CD4-positive, CD25-positive, alpha-beta regulatory T cell (primary cell): Measurements from ENCODE around the gene ISYNA1. TPM values are rescaled to one million over a fixed set of nuclear protein-coding genes. Genes with fewer than 3 reads are reported as not detected.

Experiments used
- ATAC-seq, 2 donors: fragments of 150-1000 bp; cut with Tn5 transposase; one replicate each; pipeline ENCODE4 v1.10.0; 2021; ENCODE audit warnings: low read depth in 2 of 2, moderate number of reproducible peaks in 2 of 2, moderate library complexity in 1 of 2
- DNase-seq, 3 donors: peaks; one replicate each; pipeline versions ENCODE4 v3.0.0 to v3.0.0-alpha.2; 2012 to 2022; ENCODE audit warnings: mixed read lengths in 1 of 3
- H3K27ac ChIP-seq: one replicate; pipeline ENCODE4 v1.7.0; 2013; ENCODE audit warnings: mild to moderate bottlenecking, low read length; ENCODE audit not compliant: insufficient read depth, poor library complexity, severe bottlenecking
- H3K27me3 ChIP-seq: one replicate; pipeline ENCODE4 v1.7.0; 2013; ENCODE audit warnings: low read length; ENCODE audit not compliant: control insufficient read depth, insufficient read depth
- H3K36me3 ChIP-seq: one replicate; pipeline ENCODE4 v1.7.0; 2013; ENCODE audit warnings: mild to moderate bottlenecking, low read length, moderate library complexity; ENCODE audit not compliant: control insufficient read depth, insufficient read depth
- H3K4me1 ChIP-seq: 2 replicates; pipeline ENCODE4 v1.7.0; 2013; ENCODE audit warnings: mild to moderate bottlenecking, low read length; ENCODE audit not compliant: insufficient read depth, control insufficient read depth, poor library complexity, severe bottlenecking
- H3K4me3 ChIP-seq: one replicate; pipeline ENCODE4 v1.7.0; 2013; ENCODE audit warnings: low read depth, mild to moderate bottlenecking, low read length, moderate library complexity
- H3K9me3 ChIP-seq, 2 experiments: 1 replicate in 1 of 2; 2 replicates in 1 of 2; pipeline ENCODE4 v1.7.0; 2013; ENCODE audit warnings: low read length in 2 of 2, mild to moderate bottlenecking in 1 of 2, moderate library complexity in 1 of 2; ENCODE audit not compliant: control insufficient read depth in 2 of 2
- H3K27ac Mint-ChIP-seq, 3 donors: one replicate each; pipeline ENCODE4 v1.8.0; 2020 to 2022; ENCODE audit warnings: mild to moderate bottlenecking in 3 of 3, mixed read lengths in 3 of 3, moderate library complexity in 2 of 3
- H3K27me3 Mint-ChIP-seq: one replicate; pipeline ENCODE4 v1.8.0; 2022; ENCODE audit warnings: mild to moderate bottlenecking, mixed read lengths
- H3K36me3 Mint-ChIP-seq: one replicate; pipeline ENCODE4 v1.8.0; 2020; ENCODE audit warnings: mixed read lengths
- H3K4me1 Mint-ChIP-seq, 4 donors: one replicate each; pipeline ENCODE4 v1.8.0; 2020 to 2022; ENCODE audit warnings: mixed read lengths in 4 of 4, mild to moderate bottlenecking in 1 of 4
- H3K4me3 Mint-ChIP-seq, 4 donors: one replicate each; pipeline ENCODE4 v1.8.0; 2020 to 2022; ENCODE audit warnings: mild to moderate bottlenecking in 4 of 4, mixed read lengths in 4 of 4, moderate library complexity in 3 of 4
- H3K9me3 Mint-ChIP-seq, 7 donors: one replicate each; pipeline ENCODE4 v1.8.0; 2020 to 2022; ENCODE audit warnings: mixed read lengths in 7 of 7, mild to moderate bottlenecking in 3 of 7, moderate library complexity in 2 of 7
- polyA plus RNA-seq, 4 donors: library from polyadenylated mRNA; unstranded; fragments of 300-500 nt; fragmentation: Illumina TruSeq; gene quantifications; one replicate each; pipeline ENCODE4 v1.2.3, GENCODE V29; 2021
- total RNA-seq: library from RNA; stranded (reverse); gene quantifications from one replicate; pipeline ENCODE4 v1.2.3, GENCODE V29; 2022

The ISYNA1 gene
- total and polyA plus RNA-seq, 5 donors from 2014 or later, result 11.3 to 26.2 (median 23.7) TPM

- Mint-ChIP-seq H3K9me3 (peaks cover 0 to 1% (median 0%) of the 10 kb centered on the region in 7 donors), H3K4me3 (no peak overlapping the region), H3K36me3 (peaks cover 7% of the 10 kb centered on the region), H3K4me1 (peaks cover 0 to 8% (median 4%) of the 10 kb centered on the region in 4 donors), H3K27me3 (no peaks in the 10 kb centered on the region), H3K27ac (no peak overlapping the region)
- DNase-seq (no peak), ATAC-seq (no peak)
- Histone ChIP-seq H3K27ac (no peak overlapping the region), H3K27me3 (no peaks in the 10 kb centered on the region), H3K4me1 (peaks cover 4% of the 10 kb centered on the region), H3K9me3 (no peaks in the 10 kb centered on the region), H3K36me3 (peaks cover 22% of the 10 kb centered on the region), H3K4me3 (no peak overlapping the region)
These were observed 28.0 kb upstream of the ISYNA1 start for GRCh38 chr19:18465964-18466339.

DNA sequence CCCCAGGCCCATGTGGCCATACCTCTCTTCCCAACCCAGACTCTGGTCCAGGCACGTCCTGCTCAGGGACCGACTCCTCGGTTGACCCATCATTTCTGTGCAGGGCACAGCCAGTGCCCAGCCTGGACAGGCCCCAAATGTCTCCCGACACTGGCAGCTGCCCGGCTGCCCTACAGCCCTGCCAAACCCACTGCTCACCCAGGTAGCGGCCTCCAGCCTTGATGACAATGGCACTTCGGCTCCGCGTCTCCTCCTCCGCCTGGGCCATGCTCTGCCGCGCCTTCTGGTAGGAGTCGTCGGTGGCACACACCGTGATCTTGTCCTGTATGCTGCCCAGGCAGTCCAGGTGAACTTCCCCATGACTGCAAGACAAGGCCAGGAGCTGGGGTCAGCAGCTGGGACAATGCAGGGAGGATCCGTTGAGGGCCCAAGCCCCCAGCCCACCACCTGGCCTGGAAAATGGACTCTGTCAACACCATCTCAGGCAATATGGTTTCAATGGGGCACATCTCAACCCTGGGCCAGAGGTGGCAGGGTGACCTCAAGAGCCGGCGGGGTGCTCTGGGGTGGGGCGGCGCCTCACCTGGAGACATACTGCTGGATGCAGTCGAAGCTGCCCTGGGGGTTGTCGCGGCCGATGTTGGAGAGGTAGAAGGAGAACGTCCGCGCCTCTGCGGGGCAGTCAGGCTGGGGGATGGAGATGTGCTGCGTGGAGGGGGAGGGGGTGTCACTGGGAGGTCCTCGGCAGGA is 27.5 kb upstream of the ISYNA1 start:
- no peak for ATAC-seq
- Histone ChIP-seq H3K9me3 (no peaks in the 10 kb centered on the region), H3K36me3 (peaks cover 23% of the 10 kb centered on the region), H3K4me3 (no peak overlapping the region), H3K4me1 (peaks cover 4% of the 10 kb centered on the region), H3K27me3 (no peaks in the 10 kb centered on the region), H3K27ac (no peak overlapping the region)
- H3K4me1 Mint-ChIP-seq, result peaks cover 0 to 8% (median 4%) of the 10 kb centered on the region in 4 donors
- no peak overlapping the region for H3K4me3 Mint-ChIP-seq
- no peak overlapping the region for H3K27ac Mint-ChIP-seq
- H3K9me3 Mint-ChIP-seq, result peaks cover 0 to 1% (median 0%) of the 10 kb centered on the region in 7 donors
- DNase-seq, result no peak
- H3K36me3 Mint-ChIP-seq, result peaks cover 7% of the 10 kb centered on the region
- H3K27me3 Mint-ChIP-seq, result no peaks in the 10 kb centered on the region

DNA sequence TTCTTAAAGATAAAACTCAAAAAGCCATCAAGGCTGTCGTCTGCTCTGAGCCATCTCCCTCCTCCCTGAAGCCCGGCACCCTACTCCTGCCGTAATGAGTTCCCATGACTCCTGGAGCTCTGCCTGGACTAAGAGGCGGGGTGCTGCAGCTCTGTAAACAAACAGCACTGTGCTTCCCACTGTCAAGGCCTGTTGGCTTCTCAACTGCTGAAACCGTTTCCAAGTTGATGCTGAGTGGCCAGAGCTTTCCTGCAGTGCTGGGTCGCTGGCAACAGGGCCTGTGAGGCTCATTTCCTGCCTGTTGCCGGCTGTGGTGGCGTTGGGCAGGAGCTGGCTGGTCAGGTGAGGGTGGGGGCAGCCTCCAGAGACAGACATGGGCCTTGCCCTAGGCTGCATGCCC is 26.7 kb upstream of the ISYNA1 start:
- Histone ChIP-seq H3K9me3 (no peaks in the 10 kb centered on the region), H3K27me3 (no peaks in the 10 kb centered on the region), H3K27ac (no peak overlapping the region), H3K4me1 (peaks cover under 1% of the 10 kb centered on the region), H3K36me3 (peaks cover 29% of the 10 kb centered on the region), H3K4me3 (no peak overlapping the region)
- Mint-ChIP-seq H3K27me3 (no peaks in the 10 kb centered on the region), H3K27ac (no peak overlapping the region), H3K9me3 (peaks cover 0 to 1% (median 0%) of the 10 kb centered on the region in 7 donors), H3K4me3 (no peak overlapping the region), H3K36me3 (peaks cover 10% of the 10 kb centered on the region), H3K4me1 (peaks cover 0 to 8% (median 4%) of the 10 kb centered on the region in 4 donors)
- DNase-seq, result no peak
- no peak for ATAC-seq

DNA sequence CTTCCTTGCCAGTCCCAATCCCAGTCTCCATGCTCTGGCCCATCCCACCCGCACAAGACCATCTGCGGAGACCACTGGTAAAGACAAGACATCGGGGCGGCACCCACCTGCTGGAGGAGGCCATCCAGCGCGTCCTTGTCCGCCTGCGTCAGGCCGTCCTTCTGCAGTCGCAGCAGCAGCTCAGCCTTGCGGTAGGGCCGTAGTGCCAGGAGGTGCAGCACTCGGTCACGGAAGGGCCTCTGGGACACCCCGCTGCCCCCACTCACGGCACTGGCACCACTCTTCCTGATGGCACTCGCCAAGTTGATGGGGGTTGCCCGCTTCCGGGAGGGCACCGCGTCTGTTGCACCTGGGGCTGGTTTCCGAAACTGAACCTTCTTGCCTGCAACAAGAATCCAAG is 23.5 kb upstream of the ISYNA1 start:
- H3K9me3 Mint-ChIP-seq, result peaks cover 0 to 1% (median 0%) of the 10 kb centered on the region in 7 donors
- Histone ChIP-seq H3K4me3 (no peak overlapping the region), H3K4me1 (no peaks in the 10 kb centered on the region), H3K9me3 (no peaks in the 10 kb centered on the region), H3K27me3 (no peaks in the 10 kb centered on the region), H3K27ac (no peak overlapping the region), H3K36me3 (peaks cover 40% of the 10 kb centered on the region)
- no peaks in the 10 kb centered on the region for H3K27me3 Mint-ChIP-seq
- no peak overlapping the region for H3K4me3 Mint-ChIP-seq
- ATAC-seq (no peak), DNase-seq (no peak)
- H3K4me1 Mint-ChIP-seq, result peaks cover 0 to 5% (median 0%) of the 10 kb centered on the region in 4 donors
- no peak overlapping the region for H3K27ac Mint-ChIP-seq
- H3K36me3 Mint-ChIP-seq, result peaks cover 11% of the 10 kb centered on the region

- no peak overlapping the region for H3K4me3 ChIP-seq
- Mint-ChIP-seq H3K27me3 (no peaks in the 10 kb centered on the region), H3K27ac (no peak overlapping the region), H3K9me3 (peaks cover 0 to 1% (median 0%) of the 10 kb centered on the region in 7 donors), H3K4me3 (no peak overlapping the region), H3K4me1 (peaks cover 0 to 5% (median 0%) of the 10 kb centered on the region in 4 donors), H3K36me3 (peaks cover 16% of the 10 kb centered on the region)
- H3K36me3 ChIP-seq, result peaks cover 46% of the 10 kb centered on the region
- no peaks in the 10 kb centered on the region for H3K9me3 ChIP-seq
- no peak overlapping the region for H3K27ac ChIP-seq
- no peaks in the 10 kb centered on the region for H3K4me1 ChIP-seq
- ATAC-seq (no peak), DNase-seq (no peak)
- no peaks in the 10 kb centered on the region for H3K27me3 ChIP-seq
These were observed 23.0 kb upstream of the ISYNA1 start for GRCh38 chr19:18460900-18461299.

DNA sequence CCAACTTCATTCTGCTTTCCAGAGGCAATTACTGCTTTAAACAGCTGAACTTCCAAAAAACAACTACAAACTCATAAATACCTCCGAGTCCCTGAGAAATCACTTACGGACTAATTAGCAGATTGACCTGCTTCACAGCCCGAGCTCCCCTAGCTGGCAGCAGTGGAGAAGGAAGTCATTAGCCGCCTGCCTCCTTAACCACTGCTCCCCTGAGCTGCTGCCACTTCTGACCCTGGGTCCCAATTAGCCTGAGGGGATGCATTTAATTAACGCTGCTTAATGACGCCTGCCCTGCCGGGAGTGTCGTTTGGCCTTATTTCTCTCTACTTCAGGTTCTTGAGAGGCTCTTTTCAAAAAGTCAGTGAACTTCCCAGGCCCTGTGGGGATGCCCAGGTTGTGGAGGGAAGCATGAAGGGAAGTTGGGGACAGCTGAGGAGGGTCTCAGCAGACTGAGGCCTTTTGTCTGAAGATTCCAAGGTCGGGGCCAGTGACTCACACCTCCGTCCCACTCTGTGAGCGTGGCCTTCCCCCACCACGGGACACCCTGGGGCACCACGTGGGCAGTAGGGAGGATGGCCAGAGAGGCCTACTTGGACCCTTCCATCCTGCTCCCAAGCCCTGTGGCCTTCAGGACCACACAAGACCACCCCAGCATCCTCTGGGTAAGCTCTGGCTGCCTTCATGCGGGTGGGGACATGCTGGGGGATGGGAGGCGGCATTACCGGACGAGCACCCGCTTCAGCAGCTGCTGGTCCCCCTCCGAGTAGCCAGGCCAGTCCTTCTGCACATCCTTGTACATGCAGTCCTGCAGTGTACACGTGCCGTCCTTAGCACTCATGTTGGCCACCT is 19.8 kb upstream of the ISYNA1 start:
- no peak overlapping the region for H3K4me3 Mint-ChIP-seq
- H3K4me1 ChIP-seq, result no peaks in the 10 kb centered on the region
- peaks cover 35% of the 10 kb centered on the region for H3K36me3 ChIP-seq
- no peak overlapping the region for H3K27ac ChIP-seq
- H3K27ac Mint-ChIP-seq, result no peak overlapping the region
- no peak overlapping the region for H3K4me3 ChIP-seq
- DNase-seq, result no peak
- no peak for ATAC-seq
- H3K9me3 Mint-ChIP-seq, result no peaks in the 10 kb centered on the region
- no peaks in the 10 kb centered on the region for H3K9me3 ChIP-seq
- H3K27me3 ChIP-seq, result no peaks in the 10 kb centered on the region
- no peaks in the 10 kb centered on the region for H3K27me3 Mint-ChIP-seq
- H3K36me3 Mint-ChIP-seq, result peaks cover 22% of the 10 kb centered on the region
- peaks cover 0 to 3% (median 0%) of the 10 kb centered on the region in 4 donors for H3K4me1 Mint-ChIP-seq

- DNase-seq (no peak), ATAC-seq (no peak)
- Mint-ChIP-seq H3K36me3 (peaks cover 21% of the 10 kb centered on the region), H3K9me3 (no peaks in the 10 kb centered on the region), H3K27ac (no peak overlapping the region), H3K4me3 (no peak overlapping the region), H3K4me1 (peaks cover 0 to 2% (median 0%) of the 10 kb centered on the region in 4 donors), H3K27me3 (no peaks in the 10 kb centered on the region)
- H3K4me1 ChIP-seq, result no peaks in the 10 kb centered on the region
- H3K36me3 ChIP-seq, result peaks cover 35% of the 10 kb centered on the region
- no peak overlapping the region for H3K27ac ChIP-seq
- no peak overlapping the region for H3K4me3 ChIP-seq
- H3K27me3 ChIP-seq, result no peaks in the 10 kb centered on the region
- no peaks in the 10 kb centered on the region for H3K9me3 ChIP-seq
These were observed 19.0 kb upstream of the ISYNA1 start for GRCh38 chr19:18456974-18457373.
